IMR-90 (cell line): ENCODE results near the gene BANP. TPM values are rescaled to one million over a fixed set of nuclear protein-coding genes. Genes with fewer than 3 reads are reported as not detected.

Experiments used
- ATAC-seq: fragments of 200-7000 bp; cut with Tn5 transposase; 2 replicates; pipeline ENCODE4 v1.9.1; 2020; ENCODE audit warnings: low read depth, mild to moderate bottlenecking, moderate library complexity
- BruUV-seq: library from RNA; stranded (reverse); fragments of 400-500 nt; replicated peaks from 2 replicates; lab custom pipeline; 2021; lab: Mats Ljungman, UMichigan
- CTCF ChIA-PET: fragments of 300-600 bp; formaldehyde crosslinking; extraction: SDS; loops from one replicate; lab custom pipeline; 2021; ENCODE audit warnings: antibody characterized with exemption; lab: Yijun Ruan, JAX
- POLR2A ChIA-PET: fragments of 300-600 bp; sonication (Branson Sonifier 250); formaldehyde crosslinking; loops from one replicate; lab custom pipeline; 2022; ENCODE audit warnings: antibody characterized with exemption; ENCODE audit not compliant: unreplicated experiment; lab: Charles Lee
- DNase-seq: peaks from one replicate; pipeline ENCODE4 v3.0.0; 2013
- H2AFZ ChIP-seq: replicated peaks from 2 replicates; pipeline ENCODE3; 2013; ENCODE audit warnings: low read length, mild to moderate bottlenecking; ENCODE audit not compliant: poor library complexity
- H2AK5ac ChIP-seq: 2 replicates; pipeline ENCODE4 v1.6.1; 2013; ENCODE audit warnings: low read depth, low read length, inconsistent platforms
- H2AK9ac ChIP-seq: replicated peaks from 2 replicates; pipeline ENCODE3; 2013; ENCODE audit warnings: mild to moderate bottlenecking, low read depth, low read length, moderate library complexity; ENCODE audit not compliant: poor library complexity
- H2BK120ac ChIP-seq: 2 replicates; pipeline ENCODE4 v1.6.1; 2013; ENCODE audit warnings: low read depth, low read length, inconsistent platforms
- H2BK15ac ChIP-seq: 3 replicates; pipeline ENCODE4 v1.6.1; 2013; ENCODE audit warnings: low read depth, low read length, inconsistent platforms
- H2BK20ac ChIP-seq: 2 replicates; pipeline ENCODE4 v1.6.1; 2013; ENCODE audit warnings: low read depth, mild to moderate bottlenecking, inconsistent platforms, low read length, moderate library complexity
- H2BK5ac ChIP-seq: 2 replicates; pipeline ENCODE4 v1.6.1; 2013; ENCODE audit warnings: mild to moderate bottlenecking, low read depth, low read length, inconsistent platforms; ENCODE audit not compliant: poor library complexity, severe bottlenecking
- H3K14ac ChIP-seq: replicated peaks from 2 replicates; pipeline ENCODE4 v1.6.1; 2013; ENCODE audit warnings: low read depth, low read length, inconsistent platforms
- H3K18ac ChIP-seq: 2 replicates; pipeline ENCODE4 v1.6.1; 2013; ENCODE audit warnings: low read depth, low read length, control low read depth
- H3K23ac ChIP-seq: 2 replicates; pipeline ENCODE4 v1.6.1; 2013; ENCODE audit warnings: low read depth, low read length, inconsistent platforms
- H3K27ac ChIP-seq: 2 replicates; pipeline ENCODE4 v1.5.1; 2013; ENCODE audit warnings: mild to moderate bottlenecking, control low read depth, low read length; ENCODE audit not compliant: insufficient read depth
- H3K27me3 ChIP-seq: 2 replicates; pipeline ENCODE4 v1.6.1; 2013; ENCODE audit warnings: low read length; ENCODE audit not compliant: control insufficient read depth, insufficient read depth
- H3K36me3 ChIP-seq: 2 replicates; pipeline ENCODE4 v1.6.1; 2013; ENCODE audit warnings: low read length, mixed read lengths; ENCODE audit not compliant: control insufficient read depth, insufficient read depth
- H3K4ac ChIP-seq: 2 replicates; pipeline ENCODE4 v1.6.1; 2013; ENCODE audit warnings: low read depth, low read length, inconsistent platforms
- H3K4me1 ChIP-seq: 2 replicates; pipeline ENCODE4 v1.6.1; 2013; ENCODE audit warnings: low read length, mixed read lengths; ENCODE audit not compliant: control insufficient read depth, insufficient read depth
- H3K4me2 ChIP-seq: 2 replicates; pipeline ENCODE4 v1.6.1; 2013; ENCODE audit warnings: low read depth, mild to moderate bottlenecking, control low read depth, low read length, moderate library complexity
- H3K4me3 ChIP-seq: 2 replicates; pipeline ENCODE4 v1.5.1; 2013; ENCODE audit warnings: low read depth, mild to moderate bottlenecking, control low read depth, low read length, moderate library complexity; ENCODE audit not compliant: insufficient read depth
- H3K56ac ChIP-seq: 2 replicates; pipeline ENCODE4 v1.6.1; 2013; ENCODE audit warnings: low read length, inconsistent platforms; ENCODE audit not compliant: insufficient read depth; ENCODE audit errors: extremely low read depth
- H3K79me1 ChIP-seq, 2 experiments: 2 replicates each; pipeline ENCODE4 v1.6.1; 2013; ENCODE audit warnings: low read length in 2 of 2, inconsistent platforms in 1 of 2, low read depth in 1 of 2
- H3K9ac ChIP-seq: 2 replicates; pipeline ENCODE4 v1.6.1; 2013; ENCODE audit warnings: low read depth, low read length, control low read depth
- H3K9me1 ChIP-seq: 2 replicates; pipeline ENCODE4 v1.6.1; 2013; ENCODE audit warnings: low read length, inconsistent platforms; ENCODE audit not compliant: insufficient read depth
- H3K9me3 ChIP-seq: 2 replicates; pipeline ENCODE4 v1.6.1; 2013; ENCODE audit warnings: low read length; ENCODE audit not compliant: control insufficient read depth, insufficient read depth
- H4K20me1 ChIP-seq: 2 replicates; pipeline ENCODE4 v1.6.1; 2013; ENCODE audit warnings: low read length, inconsistent platforms; ENCODE audit not compliant: insufficient read depth
- H4K5ac ChIP-seq: 2 replicates; pipeline ENCODE4 v1.6.1; 2013; ENCODE audit warnings: mild to moderate bottlenecking, low read depth, low read length, control low read depth
- H4K8ac ChIP-seq, 2 experiments: 2 replicates each; pipeline ENCODE4 v1.6.1; 2013; ENCODE audit warnings: low read depth in 2 of 2, low read length in 2 of 2, control low read depth in 1 of 2, inconsistent platforms in 1 of 2
- H4K91ac ChIP-seq: 2 replicates; pipeline ENCODE4 v1.6.1; 2013; ENCODE audit warnings: low read depth, low read length, inconsistent platforms; ENCODE audit not compliant: insufficient read depth
- BHLHE40 ChIP-seq: fragments of 150-350 bp; IDR thresholded peaks from 2 replicates; pipeline ENCODE4 v1.6.1; 2016; ENCODE audit warnings: mild to moderate bottlenecking, low read depth, low read length
- CEBPB ChIP-seq: IDR thresholded peaks from 2 replicates; pipeline ENCODE4 v1.6.1; 2012; ENCODE audit warnings: low read depth, low read length, improper control_type of control experiment
- CHD1 ChIP-seq: IDR thresholded peaks from 2 replicates; pipeline ENCODE4 v1.6.1; 2012; ENCODE audit warnings: low read depth, low read length, improper control_type of control experiment
- CTCF ChIP-seq: conservative IDR thresholded peaks from 2 replicates; pipeline ENCODE4 v1.5.1; 2012; ENCODE audit warnings: mild to moderate bottlenecking, low read depth, low read length, improper control_type of control experiment
- ELK1 ChIP-seq: fragments of 150-350 bp; IDR thresholded peaks from 2 replicates; pipeline ENCODE4 v1.6.1; 2016; ENCODE audit warnings: low read depth, mild to moderate bottlenecking, low read length, moderate library complexity, borderline replicate concordance
- FOS ChIP-seq: fragments of 150-350 bp; IDR thresholded peaks from 2 replicates; pipeline ENCODE4 v1.6.1; 2016; ENCODE audit warnings: low read depth, low read length
- MAFK ChIP-seq: IDR thresholded peaks from 2 replicates; pipeline ENCODE4 v1.6.1; 2012; ENCODE audit warnings: low read depth, low read length, improper control_type of control experiment
- MAZ ChIP-seq: IDR thresholded peaks from 2 replicates; pipeline ENCODE4 v1.6.1; 2012; ENCODE audit warnings: low read depth, mild to moderate bottlenecking, low read length, improper control_type of control experiment, moderate library complexity, borderline replicate concordance
- MXI1 ChIP-seq: IDR thresholded peaks from 2 replicates; pipeline ENCODE4 v1.6.1; 2012; ENCODE audit warnings: low read depth, mild to moderate bottlenecking, low read length, moderate library complexity, borderline replicate concordance
- NFE2L2 ChIP-seq: fragments of 150-350 bp; IDR thresholded peaks from 2 replicates; pipeline ENCODE4 v1.6.1; 2016; ENCODE audit warnings: low read depth, mild to moderate bottlenecking, low read length
- POLR2A ChIP-seq: IDR thresholded peaks from 2 replicates; pipeline ENCODE4 v1.6.1; 2012; ENCODE audit warnings: mild to moderate bottlenecking, low read depth, low read length
- RAD21 ChIP-seq: IDR thresholded peaks from 2 replicates; pipeline ENCODE4 v1.6.1; 2012; ENCODE audit warnings: low read length, improper control_type of control experiment
- RCOR1 ChIP-seq: IDR thresholded peaks from 2 replicates; pipeline ENCODE4 v1.6.1; 2012; ENCODE audit warnings: mild to moderate bottlenecking, low read length, improper control_type of control experiment; ENCODE audit not compliant: insufficient replicate concordance
- RFX5 ChIP-seq: IDR thresholded peaks from 2 replicates; pipeline ENCODE4 v1.8.0; 2012; ENCODE audit warnings: low read depth, mild to moderate bottlenecking, low read length, moderate library complexity
- SMC3 ChIP-seq: fragments of 150-350 bp; IDR thresholded peaks from 2 replicates; pipeline ENCODE4 v1.6.1; 2016; ENCODE audit warnings: low read depth, mild to moderate bottlenecking, antibody characterized with exemption, low read length, moderate library complexity
- USF2 ChIP-seq: fragments of 150-350 bp; IDR thresholded peaks from 2 replicates; pipeline ENCODE4 v1.6.1; 2017; ENCODE audit warnings: mild to moderate bottlenecking, antibody characterized with exemption, low read length, low read depth
- WGBS, 2 experiments: methylation state at CpG; one replicate each; pipeline versions ENCODE4 v1.1.5 to v1.1.7; 2013; ENCODE audit warnings: missing lambda C conversion rate in 2 of 2; ENCODE audit not compliant: insufficient read length in 1 of 2; ENCODE audit errors: extremely low coverage in 2 of 2; 5-methylcytosine and 5-hydroxymethylcytosine counted together
- dilution Hi-C: fragments of 300-500 bp; cut with HindIII; formaldehyde crosslinking; loops from one replicate; pipeline ENCODE4 v1.14.3; 2018; ENCODE audit warnings: low sequenced_read_pairs; ENCODE audit not compliant: unreplicated experiment
- in situ Hi-C: fragments of 300-500 bp; cut with MboI; formaldehyde crosslinking; loops from 3 replicates; pipeline ENCODE4 v1.14.3; 2019; ENCODE audit warnings: low sequenced_read_pairs, inconsistent platforms, mixed read lengths
- intact Hi-C: fragments of 100-400 bp; cut with micrococcal nuclease; formaldehyde crosslinking; loops from 2 replicates; pipeline ENCODE4 v1.10.0; 2022
- polyA plus RNA-seq, 3 experiments: library from polyadenylated mRNA; depleted of rRNA; stranded (reverse); fragments of >200 nt; gene quantifications; 2 replicates each; pipeline ENCODE4 v1.2.3, GENCODE V29; 2012; ENCODE audit warnings: low replicate concordance in 1 of 3
- total RNA-seq: library from RNA; depleted of rRNA; stranded (reverse); fragments of >200 nt; gene quantifications from 2 replicates; pipeline ENCODE4 v1.2.3, GENCODE V29; 2012

Gene BANP
- total and polyA plus RNA-seq, 2 of the 4 experiments (the other 2 are of a cell fraction): 17.4 to 17.9 TPM

DNA sequence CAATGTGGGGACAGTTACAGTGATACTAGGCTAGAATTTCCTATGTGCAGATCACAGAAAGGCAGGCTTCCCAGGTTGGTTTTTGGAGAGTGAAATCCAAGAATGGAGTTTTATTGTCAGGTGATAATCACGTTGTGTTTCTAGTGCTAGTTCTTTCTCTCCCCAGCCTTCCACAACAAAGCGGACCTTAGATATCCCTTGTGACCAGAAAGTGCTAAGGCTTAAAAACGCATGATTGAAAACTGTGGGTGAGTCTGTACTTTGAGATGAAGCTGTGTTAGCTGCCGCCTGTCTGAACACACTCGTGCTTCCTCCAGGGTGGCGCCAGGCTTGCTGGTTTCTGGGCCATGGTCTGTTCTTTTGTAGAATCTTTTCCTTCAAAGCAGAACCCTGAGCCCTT is 52.1 kb downstream of the BANP start:
- H2BK15ac ChIP-seq: no peak overlapping the region
- H3K9ac ChIP-seq: no peak overlapping the region
- no peak for ATAC-seq
- no CpG with 5 or more reads among the region's 6 CpGs for WGBS, 2 experiments
- H3K4me2 ChIP-seq: no peak overlapping the region
- POLR2A ChIA-PET: no interaction called here
- no peaks in the 10 kb centered on the region for H3K27me3 ChIP-seq
- no peak overlapping the region for H4K5ac ChIP-seq
- H3K18ac ChIP-seq: no peak overlapping the region
- H3K14ac ChIP-seq: no peak overlapping the region
- TF ChIP-seq CEBPB: no peak
- TF ChIP-seq POLR2A: no peak
- no peak for TF ChIP-seq MXI1
- no peak for TF ChIP-seq BHLHE40
- TF ChIP-seq CHD1: no peak
- TF ChIP-seq RAD21: no peak
- no peak for TF ChIP-seq MAZ
- no peak for TF ChIP-seq NFE2L2
- no peak for TF ChIP-seq FOS
- no peak for TF ChIP-seq RFX5
- TF ChIP-seq MAFK: no peak
- TF ChIP-seq CTCF: no peak
- TF ChIP-seq SMC3: no peak
- no peak for TF ChIP-seq USF2
- TF ChIP-seq RCOR1: no peak
- no peak for TF ChIP-seq ELK1
- no peak overlapping the region for H4K91ac ChIP-seq
- H2AK9ac ChIP-seq: no peak overlapping the region
- H2BK120ac ChIP-seq: no peak overlapping the region
- DNase-seq: no peak
- dilution Hi-C loops (no loop called here), in situ Hi-C loops (no loop called here), intact Hi-C loops (no loop called here)
- no peak overlapping the region for H2AFZ ChIP-seq
- H3K56ac ChIP-seq: no peak overlapping the region
- H2BK5ac ChIP-seq: no peak overlapping the region
- no peak overlapping the region for H3K27ac ChIP-seq
- H3K79me1 ChIP-seq: peaks cover 0 to 31% of the 10 kb centered on the region in 2 experiments; a peak in 2 of 4 replicates
- H2AK5ac ChIP-seq: no peak overlapping the region
- no peak overlapping the region for H2BK20ac ChIP-seq
- no TSS peak for BruUV-seq
- H3K4me3 ChIP-seq: no peak overlapping the region
- CTCF ChIA-PET: no interaction called here
- H3K9me3 ChIP-seq: no peaks in the 10 kb centered on the region
- no peak overlapping the region for H3K23ac ChIP-seq
- peaks cover 12% of the 10 kb centered on the region; the same call in 1 of the 2 replicates for H4K20me1 ChIP-seq
- peaks cover 14% of the 10 kb centered on the region for H3K36me3 ChIP-seq
- no peaks in the 10 kb centered on the region; the same call in none of the 2 replicates for H3K9me1 ChIP-seq
- no peaks in the 10 kb centered on the region for H3K4me1 ChIP-seq
- H4K8ac ChIP-seq: no peak overlapping the region
- no peak overlapping the region for H3K4ac ChIP-seq
